MCF 10A (cell line): ENCODE measurements around the gene RNGTT. TPM values are rescaled to one million over a fixed set of nuclear protein-coding genes. Genes with fewer than 3 reads are reported as not detected.
"Not testable (repeated sequence)": the region's sequence is repeated elsewhere in the genome, so short reads cannot be mapped to it uniquely, and the experiment has no call there.

Experiments
- BruUV-seq: library from RNA; stranded (reverse); fragments of 400-500 nt; replicated peaks from 2 replicates; lab custom pipeline; 2021; lab: Mats Ljungman, UMichigan
- CTCF ChIA-PET: fragments of 300-600 bp; sonication (Branson Sonifier 250); formaldehyde crosslinking; extraction: SDS; loops from one replicate; lab custom pipeline; 2021; ENCODE audit warnings: antibody characterized with exemption, inconsistent platforms; lab: Yijun Ruan, JAX
- POLR2A ChIA-PET: fragments of 300-600, 350-650 bp; sonication (Branson Sonifier 250); formaldehyde crosslinking; extraction: SDS; loops from one replicate; lab custom pipeline; 2020; ENCODE audit warnings: antibody characterized with exemption, inconsistent platforms; lab: Yijun Ruan, JAX
- DNase-seq: peaks from one replicate; pipeline ENCODE4 v3.0.0-alpha.2; 2018; ENCODE audit not compliant: unreplicated experiment
- H3K27ac Mint-ChIP-seq: one replicate; pipeline ENCODE4 v1.8.0; 2022; ENCODE audit warnings: mild to moderate bottlenecking, low read depth, mixed read lengths; ENCODE audit not compliant: unreplicated experiment
- H3K27me3 Mint-ChIP-seq: one replicate; pipeline ENCODE4 v1.8.0; 2022; ENCODE audit warnings: mixed read lengths; ENCODE audit not compliant: insufficient read depth, unreplicated experiment
- H3K36me3 Mint-ChIP-seq: one replicate; pipeline ENCODE4 v1.8.0; 2022; ENCODE audit warnings: mild to moderate bottlenecking, moderate library complexity, mixed read lengths; ENCODE audit not compliant: insufficient read depth, unreplicated experiment
- H3K4me1 Mint-ChIP-seq: one replicate; pipeline ENCODE4 v1.8.0; 2022; ENCODE audit warnings: mixed read lengths; ENCODE audit not compliant: insufficient read depth, unreplicated experiment
- H3K4me3 Mint-ChIP-seq: one replicate; pipeline ENCODE4 v1.8.0; 2022; ENCODE audit warnings: mild to moderate bottlenecking, moderate library complexity, mixed read lengths; ENCODE audit not compliant: unreplicated experiment
- H3K9me3 Mint-ChIP-seq: one replicate; pipeline ENCODE4 v1.8.0; 2022; ENCODE audit warnings: mixed read lengths; ENCODE audit not compliant: unreplicated experiment
- intact Hi-C: fragments of 100-400 bp; cut with micrococcal nuclease; formaldehyde crosslinking; loops from 2 replicates; pipeline ENCODE4 v1.14.1; 2022
- total RNA-seq: library from RNA; stranded (reverse); gene quantifications from 2 replicates; pipeline ENCODE4 v1.2.3, GENCODE V29; 2022
- TF ChIP-seq, protein P1 (sequence below): fragments of 200-600 bp; IDR thresholded peaks from one replicate; pipeline ENCODE4 v1.8.0; 2022; ENCODE audit warnings: antibody characterized with exemption, mild to moderate bottlenecking; ENCODE audit not compliant: unreplicated experiment

Gene RNGTT
- total RNA-seq, 1 experiment from 2014 or later: 14.6 TPM

DNA sequence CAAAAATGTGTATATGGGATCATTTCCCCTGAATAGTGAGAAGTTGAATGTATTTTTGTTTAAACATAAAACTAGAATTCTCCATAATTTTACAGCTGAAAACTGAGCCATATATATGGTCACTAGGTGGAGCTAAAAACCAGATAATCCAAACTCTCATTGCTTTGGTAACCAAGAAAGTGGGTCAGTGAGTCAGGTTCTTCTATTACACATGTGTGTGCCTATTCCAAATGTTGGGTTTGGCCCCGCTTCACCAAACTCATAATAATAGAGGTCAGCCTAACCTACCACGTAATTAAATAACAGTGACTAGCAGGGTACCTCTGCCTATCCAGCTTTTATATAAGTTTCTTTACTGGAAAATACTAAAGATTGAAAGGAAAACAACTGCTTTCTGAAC lies 19.3 kb upstream of the RNGTT start:
- no peaks in the 10 kb centered on the region for H3K36me3 Mint-ChIP-seq
- ChIA-PET CTCF (interaction anchor here (0.6 to 3.7 kb wide), 56 partner anchors 8 to 652 kb away, joined by 3 to 74 read pairs (median 4); partner anchors contain the start of genes PM20D2, PNRC1, RNGTT and SRSF12), POLR2A (interaction anchor here (0.6 to 5.4 kb wide), 19 partner anchors 19 to 369 kb away, joined by 3 to 165 read pairs (median 5); partner anchors contain the start of genes PM20D2, PNRC1 and RNGTT)
- no peaks in the 10 kb centered on the region for H3K4me1 Mint-ChIP-seq
- no peak overlapping the region for H3K27ac Mint-ChIP-seq
- DNase-seq: peak; percentile 90
- H3K4me3 Mint-ChIP-seq: no peak overlapping the region
- intact Hi-C loops: loop anchor here (1.0 to 2.0 kb wide), 7 partner anchors 53 to 386 kb away; partner anchors contain the start of genes PM20D2 and PNRC1
- no peaks in the 10 kb centered on the region for H3K9me3 Mint-ChIP-seq
- no peaks in the 10 kb centered on the region for H3K27me3 Mint-ChIP-seq
- BruUV-seq: no TSS peak
- TF ChIP-seq, protein P1, sequence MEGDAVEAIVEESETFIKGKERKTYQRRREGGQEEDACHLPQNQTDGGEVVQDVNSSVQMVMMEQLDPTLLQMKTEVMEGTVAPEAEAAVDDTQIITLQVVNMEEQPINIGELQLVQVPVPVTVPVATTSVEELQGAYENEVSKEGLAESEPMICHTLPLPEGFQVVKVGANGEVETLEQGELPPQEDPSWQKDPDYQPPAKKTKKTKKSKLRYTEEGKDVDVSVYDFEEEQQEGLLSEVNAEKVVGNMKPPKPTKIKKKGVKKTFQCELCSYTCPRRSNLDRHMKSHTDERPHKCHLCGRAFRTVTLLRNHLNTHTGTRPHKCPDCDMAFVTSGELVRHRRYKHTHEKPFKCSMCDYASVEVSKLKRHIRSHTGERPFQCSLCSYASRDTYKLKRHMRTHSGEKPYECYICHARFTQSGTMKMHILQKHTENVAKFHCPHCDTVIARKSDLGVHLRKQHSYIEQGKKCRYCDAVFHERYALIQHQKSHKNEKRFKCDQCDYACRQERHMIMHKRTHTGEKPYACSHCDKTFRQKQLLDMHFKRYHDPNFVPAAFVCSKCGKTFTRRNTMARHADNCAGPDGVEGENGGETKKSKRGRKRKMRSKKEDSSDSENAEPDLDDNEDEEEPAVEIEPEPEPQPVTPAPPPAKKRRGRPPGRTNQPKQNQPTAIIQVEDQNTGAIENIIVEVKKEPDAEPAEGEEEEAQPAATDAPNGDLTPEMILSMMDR: peak; percentile 82

DNA sequence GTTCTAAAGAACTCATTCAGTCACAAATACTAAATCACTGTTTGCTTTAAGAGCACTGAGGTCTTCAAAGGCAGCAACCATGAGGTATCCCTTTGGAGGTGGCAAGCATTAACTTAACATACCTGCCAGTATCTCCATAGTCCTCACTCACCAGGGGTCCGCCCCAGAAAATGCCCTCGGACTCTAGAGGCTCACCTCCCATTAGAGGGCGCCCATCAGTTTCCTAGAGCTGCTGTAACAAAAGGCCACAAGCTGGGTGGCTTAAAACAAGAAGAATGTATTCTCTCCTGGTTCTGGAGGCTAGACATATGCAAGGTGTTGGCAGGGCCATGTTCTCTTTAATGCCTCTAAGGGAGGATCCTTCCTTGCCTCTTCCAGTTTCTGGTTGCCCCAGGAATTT lies 12.0 kb upstream of the RNGTT start:
- POLR2A ChIA-PET: interaction anchor here (0.8 to 1.0 kb wide), 2 partner anchors 12 to 75 kb away, joined by 3 to 7 read pairs; partner anchors contain the start of gene RNGTT
- CTCF ChIA-PET: interaction anchor here (0.6 kb wide), 1 partner anchor 12 kb away, joined by 3 read pairs; no protein-coding TSS in a partner anchor
- DNase-seq: no peak
- Mint-ChIP-seq H3K9me3 (no peaks in the 10 kb centered on the region), H3K27me3 (no peaks in the 10 kb centered on the region), H3K36me3 (no peaks in the 10 kb centered on the region), H3K4me1 (no peaks in the 10 kb centered on the region), H3K4me3 (no peak overlapping the region), H3K27ac (no peak overlapping the region)
- BruUV-seq: no TSS peak
- intact Hi-C loops: no loop called here
- TF ChIP-seq, protein P1: no peak

DNA sequence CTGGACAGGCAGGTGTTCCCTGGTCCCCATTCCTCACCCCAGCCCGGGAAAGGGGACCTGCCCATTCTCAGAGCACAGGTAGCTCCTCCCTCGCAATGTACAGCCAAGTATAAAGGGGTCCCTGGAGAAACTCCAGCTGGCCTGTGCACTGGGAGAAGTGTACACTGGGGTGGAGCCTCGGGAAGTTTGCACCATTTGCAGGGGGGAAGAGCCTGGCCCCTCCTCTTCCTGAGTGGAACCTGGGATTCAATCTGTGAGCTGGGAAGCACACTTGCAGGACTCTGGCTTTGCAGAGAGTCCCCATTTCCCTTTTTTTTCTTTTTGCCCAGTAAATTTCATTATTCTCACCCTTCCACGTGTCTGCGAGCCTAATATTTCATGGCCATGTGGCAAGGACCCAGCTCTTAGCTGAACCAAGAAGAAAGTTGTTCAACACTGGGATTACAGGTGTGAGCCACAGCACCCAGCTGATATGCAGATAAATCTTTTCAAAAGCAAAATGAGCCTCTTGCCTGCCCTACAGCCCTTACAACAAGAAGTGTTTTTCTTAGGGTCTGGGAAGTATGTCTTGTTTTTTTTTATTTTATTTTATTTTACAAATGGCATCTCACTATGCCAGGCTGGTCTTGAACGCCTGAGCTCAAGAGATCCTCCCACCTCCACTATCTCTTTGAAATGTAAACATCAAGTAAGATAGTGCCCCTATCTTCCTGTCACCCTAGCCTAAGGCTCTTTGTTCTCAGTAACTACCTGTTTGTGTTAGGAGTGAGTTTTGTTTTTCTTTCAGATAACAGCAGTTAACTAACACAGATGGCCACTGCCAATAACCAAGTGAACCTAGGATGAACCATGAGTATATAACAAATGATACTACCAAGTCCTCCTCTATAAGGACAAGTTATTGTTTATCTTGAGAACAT lies 9.3 kb upstream of the RNGTT start:
- TF ChIP-seq, protein P1: no peak
- no peaks in the 10 kb centered on the region for H3K27me3 Mint-ChIP-seq
- no peaks in the 10 kb centered on the region for H3K9me3 Mint-ChIP-seq
- no TSS peak for BruUV-seq
- no peak overlapping the region for H3K27ac Mint-ChIP-seq
- CTCF ChIA-PET: interaction anchor here (0.7 to 2.8 kb wide), 3 partner anchors 10 to 151 kb away, joined by 3 to 21 read pairs (median 3); no protein-coding TSS in a partner anchor
- no peaks in the 10 kb centered on the region for H3K4me1 Mint-ChIP-seq
- no peak for DNase-seq
- H3K4me3 Mint-ChIP-seq: no peak overlapping the region
- H3K36me3 Mint-ChIP-seq: no peaks in the 10 kb centered on the region
- intact Hi-C loops: no loop called here
- POLR2A ChIA-PET: no interaction called here

DNA sequence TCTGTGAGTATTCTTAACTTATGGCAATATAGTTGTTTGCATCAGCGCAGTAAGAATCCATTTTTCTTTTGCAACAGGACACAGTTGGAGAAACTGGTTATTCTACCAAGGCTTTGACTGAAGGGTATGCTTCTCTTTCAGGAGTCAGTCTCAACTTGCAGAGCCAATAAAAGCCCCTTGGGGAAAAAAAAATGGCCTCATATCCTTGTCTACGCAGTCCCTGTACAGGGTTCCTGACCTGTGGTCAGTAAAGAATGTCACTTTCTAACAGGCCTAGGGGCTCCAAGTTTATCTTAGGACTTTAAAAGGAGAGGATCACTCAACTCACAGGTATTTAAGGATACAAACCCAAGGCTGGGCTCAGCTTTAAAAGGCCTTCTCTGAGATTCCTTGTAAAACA lies 6.9 kb upstream of the RNGTT start:
- DNase-seq: no peak
- BruUV-seq: no TSS peak
- Mint-ChIP-seq H3K27ac (no peak overlapping the region), H3K4me3 (no peak overlapping the region), H3K4me1 (no peaks in the 10 kb centered on the region), H3K27me3 (no peaks in the 10 kb centered on the region), H3K36me3 (no peaks in the 10 kb centered on the region), H3K9me3 (no peaks in the 10 kb centered on the region)
- CTCF ChIA-PET: interaction anchor here (0.6 kb wide), 1 partner anchor 36 kb away, joined by 3 read pairs; no protein-coding TSS in a partner anchor
- TF ChIP-seq, protein P1: no peak
- intact Hi-C loops: no loop called here
- POLR2A ChIA-PET: no interaction called here

DNA sequence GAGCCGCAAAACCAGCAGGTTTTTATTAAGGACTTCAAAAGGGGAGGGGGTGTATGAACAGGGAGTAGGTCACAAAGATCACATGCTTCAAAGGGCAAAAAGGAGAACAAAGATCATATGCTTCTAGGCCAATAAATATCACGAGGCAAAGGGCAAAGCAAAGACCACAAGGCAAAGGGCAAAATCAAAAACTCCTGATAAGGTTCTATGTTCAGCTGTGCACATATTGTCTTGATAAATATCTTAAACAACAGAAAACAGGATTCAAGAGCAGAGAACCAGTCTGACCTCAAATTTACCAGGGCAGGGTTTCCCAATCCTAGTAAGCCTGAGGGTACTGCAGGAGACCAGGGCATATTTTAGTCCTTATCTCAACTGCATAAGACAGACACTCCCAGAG lies 5.8 kb upstream of the RNGTT start:
- H3K9me3 Mint-ChIP-seq, H3K4me1 Mint-ChIP-seq, BruUV-seq, H3K27ac Mint-ChIP-seq, DNase-seq, H3K27me3 Mint-ChIP-seq, POLR2A ChIA-PET, H3K4me3 Mint-ChIP-seq, H3K36me3 Mint-ChIP-seq, intact Hi-C loops: not testable (repeated sequence)
- CTCF ChIA-PET: interaction anchor here (1.4 kb wide), 1 partner anchor 13 kb away, joined by 4 read pairs; no protein-coding TSS in a partner anchor
